HT-29 (cell line): ENCODE data around the gene FOXD1. TPM values are rescaled to one million over a fixed set of nuclear protein-coding genes. Genes with fewer than 3 reads are reported as not detected.
A peak's percentile ranks its signal among the peaks of the same experiment; 100 is the strongest.
"Not testable (repeated sequence)": the region's sequence is repeated elsewhere in the genome, so short reads cannot be mapped to it uniquely, and the experiment has no call there.

Experiments used
- DNase-seq: peaks from one replicate; pipeline ENCODE4 v3.0.0-alpha.2; 2015; ENCODE audit warnings: low spot score
- total RNA-seq: library from RNA; depleted of rRNA; stranded (reverse); fragments of >200 nt; shearing (Covaris generic); gene quantifications from 2 replicates; pipeline ENCODE4 v1.2.3, GENCODE V29; 2014

Gene FOXD1
- total RNA-seq, 1 experiment from 2014 or later: 0.20 TPM

DNA sequence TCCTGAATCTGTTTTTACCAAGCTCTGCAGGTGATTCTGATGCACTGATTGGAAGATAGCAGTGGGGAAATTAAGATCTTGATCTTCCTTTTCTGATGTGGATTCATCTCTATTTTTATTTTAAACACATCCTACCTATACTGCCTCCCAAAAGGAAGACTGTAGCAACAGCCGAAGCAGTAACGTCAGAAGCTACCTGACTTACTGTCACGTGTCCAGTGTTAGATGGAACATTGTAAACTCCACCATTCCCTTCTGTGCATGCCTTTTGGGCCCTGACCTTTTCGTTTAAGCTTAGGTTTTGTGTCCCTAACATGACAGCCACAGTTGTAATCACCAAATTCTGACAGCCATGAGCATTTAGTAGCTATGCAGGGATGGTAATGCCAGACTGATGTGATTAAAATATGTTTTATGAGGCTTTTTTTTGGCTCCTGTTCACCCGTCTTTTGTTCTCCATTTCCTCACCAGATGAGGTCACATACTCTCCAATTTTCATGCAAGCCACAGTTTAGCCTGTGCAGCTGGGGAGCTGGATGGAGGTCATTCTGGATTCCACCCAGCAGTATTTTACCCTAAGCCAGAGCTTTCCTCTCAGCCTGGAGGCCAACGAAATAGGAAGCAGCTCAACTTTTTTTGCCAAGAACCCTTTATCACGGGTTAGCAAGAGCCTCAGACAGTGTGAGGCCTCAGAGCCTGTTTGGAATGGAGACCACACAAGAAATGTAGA lies 15.6 kb upstream of the FOXD1 start:
- no peak for DNase-seq

DNA sequence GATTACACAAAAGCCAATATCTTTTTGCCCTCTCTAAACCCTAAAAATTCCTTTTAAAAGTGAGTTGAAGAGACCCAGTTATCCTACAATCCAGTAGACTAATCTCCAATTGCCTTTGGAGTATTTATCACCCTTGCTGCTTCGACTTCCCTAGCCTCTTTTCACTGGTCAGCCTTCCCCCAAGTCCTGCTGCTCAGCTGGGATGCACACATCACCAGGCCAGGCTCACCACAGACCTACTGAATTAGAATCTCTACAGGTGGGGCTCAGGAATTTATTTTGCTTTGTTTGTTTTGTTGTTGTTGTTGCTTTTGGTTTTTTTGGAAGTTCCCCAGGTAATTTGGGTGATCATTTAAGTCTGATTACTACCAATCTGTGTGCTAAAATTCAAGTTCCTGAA lies 11.6 kb upstream of the FOXD1 start:
- DNase-seq: no peak

DNA sequence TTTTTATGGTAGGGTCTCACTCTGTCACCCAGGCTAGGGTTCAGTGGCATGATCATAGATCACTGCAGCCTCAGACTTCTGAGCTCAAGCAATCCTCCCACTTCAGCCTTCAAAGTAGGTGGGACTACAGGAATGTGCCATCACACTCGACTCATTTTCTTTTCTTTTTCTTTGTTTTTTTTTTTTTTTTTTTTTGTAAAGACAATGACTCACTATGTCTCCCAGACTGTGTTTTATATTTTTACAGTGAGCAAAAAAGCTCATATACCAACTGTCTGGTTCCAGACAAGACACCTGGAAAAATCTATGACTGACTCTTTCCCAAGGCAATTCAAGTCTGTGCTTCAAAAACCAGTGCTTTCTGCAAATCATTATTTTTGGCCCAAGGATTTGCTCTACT lies 10.8 kb upstream of the FOXD1 start:
- no peak for DNase-seq

DNA sequence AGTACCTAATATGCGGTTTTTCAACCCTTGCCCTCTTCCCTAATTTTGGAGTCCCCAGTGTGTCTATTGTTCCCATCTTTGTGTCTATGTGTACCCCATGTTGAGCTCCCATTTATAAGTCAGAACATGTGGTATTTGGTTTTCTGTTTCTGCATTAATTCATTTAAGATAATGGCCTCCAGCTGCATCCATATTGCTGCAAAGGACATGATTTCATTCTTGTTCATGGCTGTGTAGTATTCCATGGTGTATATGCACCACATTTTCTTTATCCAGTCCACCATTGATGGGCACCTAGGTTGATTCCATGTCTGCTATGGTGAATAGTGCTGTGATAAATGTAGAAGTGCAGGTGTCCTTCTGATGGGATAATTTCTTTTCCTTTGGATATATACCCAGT lies 7.9 kb upstream of the FOXD1 start:
- DNase-seq: not testable (repeated sequence)

DNA sequence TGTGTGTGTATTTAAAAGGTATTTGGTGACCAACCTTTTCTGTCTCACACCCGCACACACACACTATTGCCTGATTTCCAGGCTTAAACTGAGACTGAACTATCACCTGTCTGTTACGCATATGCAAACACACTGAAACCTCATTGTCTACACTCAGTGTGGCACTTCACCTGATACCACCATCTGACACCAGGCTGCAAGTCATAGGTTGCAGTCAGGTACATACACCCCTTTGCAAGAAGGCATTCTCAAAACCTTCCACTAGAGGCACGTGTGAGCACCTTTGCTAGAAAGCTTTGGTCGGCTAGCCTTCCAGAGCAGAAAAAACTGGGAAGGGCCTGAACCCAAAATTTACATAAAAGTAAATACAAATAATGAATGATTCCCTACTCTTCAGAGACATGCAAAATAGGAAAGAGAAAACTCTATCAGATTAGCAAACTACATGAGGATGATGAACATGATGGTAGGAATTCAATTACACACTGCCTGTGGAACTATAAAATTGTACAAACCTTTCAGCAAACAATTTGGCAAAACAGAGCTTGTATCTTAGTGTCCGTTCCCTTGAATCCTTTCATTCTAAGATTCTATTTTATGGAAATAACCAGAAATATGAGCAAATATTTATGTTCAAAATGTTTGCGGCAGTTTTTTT lies 5.9 kb upstream of the FOXD1 start:
- peak; percentile 93 for DNase-seq

DNA sequence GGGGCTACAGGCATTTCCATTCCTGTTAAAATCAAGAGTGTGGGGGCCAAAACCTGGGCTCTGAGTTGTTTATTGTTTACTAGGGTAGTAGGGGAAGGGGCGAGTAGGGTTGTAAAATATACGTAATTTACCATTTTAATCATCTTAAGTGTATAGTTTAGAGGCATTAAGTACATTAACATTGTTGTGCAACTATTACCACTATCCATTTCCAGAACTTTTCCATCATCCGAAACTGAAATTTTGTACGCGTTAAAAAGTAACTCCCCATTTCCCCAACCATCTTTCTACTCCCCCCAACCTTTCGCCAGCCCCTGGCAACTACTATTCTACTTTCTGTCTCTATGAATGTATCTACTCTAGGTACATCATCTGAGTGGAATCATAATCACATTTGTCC lies 3.6 kb upstream of the FOXD1 start:
- DNase-seq: no peak

DNA sequence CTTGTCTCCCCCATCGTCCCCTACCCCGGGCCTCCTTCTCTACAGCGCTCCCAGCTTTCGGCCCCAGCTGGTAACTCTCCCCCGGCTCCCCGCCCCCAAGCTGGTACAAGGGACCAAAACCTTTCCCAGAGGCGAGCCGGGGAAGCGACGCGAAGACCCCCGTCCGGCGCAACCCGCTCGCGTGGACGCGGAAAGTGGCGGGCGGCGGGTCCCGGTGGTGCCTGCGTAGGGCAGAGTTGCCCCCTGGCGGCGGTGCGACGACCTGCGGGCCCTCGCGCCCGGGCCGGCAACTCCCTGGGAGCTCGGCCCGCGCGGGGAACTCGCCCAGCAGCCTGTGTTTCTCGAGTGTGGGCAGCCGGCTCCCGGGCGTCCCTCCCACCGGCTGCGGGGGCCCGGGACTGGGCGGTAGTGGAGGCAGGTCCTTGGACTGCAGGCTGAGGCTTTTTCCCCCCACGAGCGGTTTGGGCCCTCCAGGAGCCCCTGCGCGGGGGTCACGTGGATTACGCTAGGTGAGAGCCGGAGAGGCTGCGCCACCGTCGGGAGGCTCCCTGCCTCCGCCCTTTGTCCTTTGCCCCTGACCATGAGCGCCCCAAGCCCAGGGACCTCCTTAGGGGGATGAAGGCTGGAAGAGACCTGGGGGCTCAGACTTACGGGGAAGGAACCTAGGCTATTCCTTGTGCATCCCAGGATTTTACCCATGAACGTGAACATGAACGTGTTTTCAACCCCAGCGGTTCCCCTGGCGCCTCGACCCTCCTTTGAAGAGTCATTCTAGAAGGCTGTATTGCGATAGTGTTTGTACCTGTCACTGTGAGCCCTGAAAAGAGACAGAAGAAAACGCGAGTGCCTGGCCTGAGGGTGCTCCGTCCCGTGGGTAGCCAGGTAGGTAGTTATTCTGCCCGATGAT lies 2.9 kb upstream of the FOXD1 start:
- DNase-seq: peak; percentile 50

DNA sequence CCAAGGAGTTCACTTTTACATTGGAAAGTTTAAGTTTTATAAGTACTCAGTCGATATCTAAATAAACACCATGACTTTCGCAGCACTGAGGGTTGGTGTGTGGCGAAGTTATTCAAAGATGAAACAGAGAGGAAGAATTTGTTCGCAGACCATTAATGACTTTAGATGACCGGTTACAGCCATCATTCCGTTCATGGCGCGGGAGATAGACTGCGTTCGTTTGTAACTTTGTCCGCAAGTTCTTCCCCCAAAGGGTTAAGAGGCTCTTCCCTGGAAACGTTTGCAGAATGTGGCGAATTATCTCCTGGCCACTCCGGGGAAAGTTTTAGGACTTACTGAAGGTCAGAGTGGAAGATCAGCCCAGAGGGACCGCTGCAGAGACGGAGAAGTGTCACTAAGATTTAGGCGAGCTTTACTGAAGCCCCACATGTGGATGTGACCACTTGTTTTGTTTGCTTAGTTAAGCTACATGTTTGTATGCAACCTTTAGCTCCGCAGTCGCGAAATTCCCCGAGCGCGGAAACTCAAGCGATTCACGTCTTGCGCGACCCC lies 2.2 kb upstream of the FOXD1 start:
- no peak for DNase-seq

DNA sequence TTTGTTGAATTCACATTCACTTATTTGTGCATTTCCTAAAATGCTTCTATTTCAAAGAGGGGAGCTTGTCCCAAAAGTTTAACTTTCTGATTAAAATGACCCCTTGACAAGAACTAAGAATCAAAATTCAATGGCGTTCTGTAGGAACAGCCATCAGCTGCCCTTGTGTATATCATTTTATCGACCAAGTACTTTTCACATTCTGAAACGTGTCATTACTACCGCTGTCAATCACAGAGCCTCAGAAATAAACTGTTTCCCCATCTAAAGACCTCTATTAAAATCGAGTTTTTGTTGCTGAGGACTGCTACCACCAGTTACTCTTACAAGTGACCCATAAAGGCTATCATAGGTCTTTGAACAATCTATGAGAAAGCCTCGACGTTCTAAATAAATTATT lies 1.6 kb upstream of the FOXD1 start:
- DNase-seq: no peak

DNA sequence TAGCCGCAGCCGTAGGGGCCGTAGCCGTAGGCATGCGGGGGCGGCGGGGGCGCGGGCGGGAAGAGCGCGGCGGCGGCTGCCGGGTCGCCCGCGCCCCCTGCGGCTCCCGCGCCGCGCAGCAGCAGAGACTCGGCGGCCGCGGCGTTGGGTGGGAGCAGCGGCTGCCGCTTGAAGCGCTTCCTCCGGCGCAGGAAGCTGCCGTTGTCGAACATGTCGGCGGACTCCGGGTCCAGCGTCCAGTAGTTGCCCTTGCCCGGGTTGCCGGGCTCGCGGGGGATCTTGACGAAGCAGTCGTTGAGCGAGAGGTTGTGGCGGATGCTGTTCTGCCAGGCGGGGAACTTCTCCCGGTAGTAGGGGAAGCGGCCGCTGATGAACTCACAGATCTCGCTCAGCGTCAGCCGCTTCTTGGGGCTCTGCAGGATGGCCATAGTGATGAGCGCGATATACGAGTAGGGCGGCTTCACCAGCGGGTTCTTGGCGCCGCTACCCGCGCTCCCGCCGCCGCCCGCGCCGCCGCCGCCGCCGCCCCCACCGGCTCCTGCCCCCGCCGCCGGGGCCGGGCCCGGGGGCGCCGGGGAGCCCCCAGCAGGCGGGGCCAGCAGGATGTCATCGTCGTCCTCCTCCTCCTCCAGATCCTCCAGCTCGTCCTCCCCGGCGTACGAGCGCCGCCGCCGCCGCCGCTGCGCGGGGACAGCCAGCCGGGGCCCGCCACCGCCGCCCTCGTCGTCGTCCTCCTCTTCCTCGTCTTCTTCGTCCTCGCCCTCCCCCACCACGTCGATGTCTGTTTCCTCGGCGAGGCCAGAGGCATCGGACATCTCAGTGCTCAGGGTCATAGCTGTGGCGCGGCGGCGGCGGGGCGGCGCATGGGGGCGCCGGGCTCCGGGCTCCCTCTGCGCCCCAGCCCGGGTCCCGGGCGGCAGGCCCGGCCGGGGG lies 781 bp downstream of the FOXD1 start:
- DNase-seq: peak; percentile 44

DNA sequence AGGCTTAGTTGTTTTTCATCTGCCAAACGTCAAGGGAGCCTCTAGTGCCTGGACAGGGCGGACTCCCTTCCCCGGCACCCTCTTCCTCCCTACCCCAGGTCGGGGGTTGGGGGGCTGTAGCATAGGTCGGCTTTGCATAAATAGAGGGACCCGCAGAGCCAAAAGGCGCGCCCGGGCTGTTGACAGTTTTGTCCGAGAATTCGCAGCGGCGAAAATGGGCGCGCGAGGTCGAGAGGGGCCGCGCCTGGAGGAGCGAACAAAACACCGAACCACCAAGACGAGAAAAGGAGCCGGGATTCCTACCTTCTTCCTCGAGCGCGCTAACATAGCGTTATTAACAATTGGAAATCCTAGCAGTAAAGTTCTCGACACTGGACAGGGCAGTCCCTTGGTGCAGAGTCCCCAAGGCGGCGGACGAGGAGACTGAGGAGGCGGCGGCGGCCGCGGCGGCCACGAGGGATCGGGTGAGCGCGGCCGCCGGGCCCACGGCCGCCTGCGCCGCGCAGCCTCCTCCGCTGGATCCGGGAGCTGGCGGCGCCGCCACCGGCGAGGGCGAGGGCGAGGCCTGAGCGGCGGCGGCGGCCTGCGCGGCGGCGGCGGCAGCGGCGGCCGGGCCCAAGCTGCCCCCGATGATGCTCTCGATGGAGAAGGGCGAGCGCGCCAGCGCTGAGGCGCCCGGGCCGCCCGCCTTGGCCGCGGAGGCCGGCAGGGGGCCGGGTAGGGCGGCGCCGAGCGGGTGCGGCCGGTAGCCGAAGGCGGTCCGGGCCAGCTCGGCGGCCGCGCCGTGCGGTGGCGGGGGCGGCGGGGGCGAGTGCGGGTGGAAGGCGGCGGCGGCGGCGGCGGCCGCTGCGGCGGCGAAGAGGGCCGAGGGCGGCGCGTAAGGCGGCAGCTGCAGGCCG lies 1.7 kb downstream of the FOXD1 start:
- DNase-seq: no peak

DNA sequence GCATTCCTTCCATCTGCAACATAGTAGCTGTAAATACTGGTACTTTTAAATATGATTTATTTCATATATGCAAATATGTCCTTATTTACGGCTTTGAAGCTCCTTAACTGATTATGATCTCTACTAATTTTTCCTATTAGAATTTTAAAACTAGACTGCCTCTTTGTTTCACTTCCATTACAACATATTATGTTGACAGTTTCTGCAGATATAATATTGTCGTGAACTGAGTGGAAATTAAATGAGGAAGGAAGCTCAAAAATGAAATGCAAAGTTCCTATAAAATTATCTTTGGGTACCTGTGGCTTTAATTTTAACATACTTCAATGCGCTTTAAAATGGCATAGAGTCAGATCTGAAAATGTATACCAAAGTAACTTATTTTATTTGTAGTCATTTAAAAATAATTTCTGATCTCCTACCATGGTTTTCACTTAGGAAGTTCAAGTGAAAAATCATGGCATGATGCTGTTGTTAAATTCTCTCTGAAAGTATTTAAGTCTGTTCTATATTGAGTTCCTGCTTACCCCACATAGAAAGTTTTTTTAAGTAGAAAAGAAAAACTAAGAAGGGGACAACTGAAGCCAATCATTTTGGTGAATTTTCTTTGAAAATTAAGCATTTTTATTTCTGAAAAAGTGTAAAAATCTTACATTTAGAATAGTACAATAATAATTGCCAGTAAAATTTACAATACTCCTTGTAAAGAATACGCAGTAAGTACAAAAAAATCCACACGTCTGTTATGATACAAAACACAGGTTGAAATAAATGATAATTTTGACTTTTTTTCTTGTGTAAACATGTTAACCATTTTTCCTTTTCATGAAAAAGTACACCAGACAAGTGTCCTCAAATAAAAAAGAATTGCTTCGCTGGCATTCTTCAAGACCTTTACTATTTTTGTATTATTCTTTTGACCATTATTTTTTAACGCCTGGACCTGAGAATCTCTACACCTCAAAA lies 2.6 kb downstream of the FOXD1 start:
- DNase-seq: no peak

DNA sequence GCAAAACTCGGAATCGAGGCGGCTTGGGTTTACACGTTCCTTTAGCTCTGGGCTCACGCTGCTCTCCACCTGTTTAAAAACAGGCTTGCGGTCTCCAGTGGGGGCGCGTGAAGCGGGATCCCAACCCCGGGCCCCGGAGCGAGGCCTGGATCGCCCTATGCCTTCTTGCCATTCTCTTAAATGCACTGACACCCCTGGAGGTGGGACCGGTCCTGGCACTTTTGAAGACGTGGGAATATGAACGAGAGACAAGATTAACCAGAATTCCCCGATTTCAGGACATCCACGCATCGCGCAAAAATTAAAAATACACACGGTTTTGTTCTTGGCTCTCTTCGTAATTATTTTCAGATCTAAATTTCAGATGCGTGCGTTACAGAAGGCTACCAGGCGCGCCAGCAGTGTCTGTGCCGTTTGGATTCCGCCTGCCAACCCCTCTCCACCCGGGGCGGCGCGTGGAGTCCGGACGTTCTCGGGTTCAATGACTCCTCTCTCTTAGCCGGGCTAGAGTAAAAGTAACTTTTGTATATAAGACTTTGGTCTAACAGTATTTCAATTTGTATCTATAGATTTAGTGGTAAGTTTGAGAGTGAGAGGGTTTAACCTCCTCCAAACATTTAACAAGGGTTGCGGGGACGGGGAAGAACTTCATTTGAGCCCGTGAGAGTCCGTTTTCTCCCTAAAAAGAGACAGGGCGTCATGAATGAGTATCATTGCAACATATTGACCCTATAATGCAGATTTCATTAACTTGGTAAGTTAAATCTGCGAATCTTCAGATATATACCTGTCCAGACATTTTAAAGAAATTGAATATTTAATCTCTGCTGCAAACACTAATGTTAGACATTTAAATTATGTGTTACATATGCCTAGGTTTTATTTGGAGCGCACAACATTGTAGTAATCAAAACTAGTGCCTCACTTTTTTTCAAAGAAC lies 3.8 kb downstream of the FOXD1 start:
- no peak for DNase-seq

DNA sequence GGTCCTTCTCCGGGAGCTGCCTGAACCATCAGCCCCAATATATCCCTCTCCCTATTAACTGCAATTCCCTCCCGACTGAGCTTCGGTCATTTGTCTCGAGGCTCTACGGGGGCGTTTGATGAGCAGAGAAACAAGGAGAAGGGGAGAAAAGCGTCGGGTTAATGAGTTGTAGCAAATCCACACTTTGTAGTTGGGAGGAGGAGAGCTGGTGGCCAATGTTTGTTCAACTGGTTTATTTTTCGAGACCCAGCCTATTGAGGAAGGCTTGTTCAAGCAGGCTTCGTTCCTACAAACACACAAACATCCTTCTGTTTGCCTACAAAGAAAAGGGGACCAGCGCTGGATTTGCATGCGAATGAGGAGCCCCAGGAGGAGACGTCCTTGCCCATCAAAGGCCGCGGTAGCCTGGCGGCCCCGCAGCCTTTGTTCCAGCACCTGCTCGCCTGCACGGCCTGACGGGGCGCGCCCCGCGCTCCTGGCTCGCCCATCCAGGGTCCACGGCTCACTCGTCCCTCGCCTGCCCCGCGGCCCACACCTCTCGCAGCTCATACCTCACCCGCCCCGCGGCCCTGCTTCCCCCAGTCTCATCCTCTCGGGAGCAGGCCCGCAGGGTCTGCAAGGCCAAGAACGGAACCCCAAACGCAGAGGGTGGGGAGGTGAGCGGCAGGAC lies 4.6 kb downstream of the FOXD1 start:
- DNase-seq: no peak

DNA sequence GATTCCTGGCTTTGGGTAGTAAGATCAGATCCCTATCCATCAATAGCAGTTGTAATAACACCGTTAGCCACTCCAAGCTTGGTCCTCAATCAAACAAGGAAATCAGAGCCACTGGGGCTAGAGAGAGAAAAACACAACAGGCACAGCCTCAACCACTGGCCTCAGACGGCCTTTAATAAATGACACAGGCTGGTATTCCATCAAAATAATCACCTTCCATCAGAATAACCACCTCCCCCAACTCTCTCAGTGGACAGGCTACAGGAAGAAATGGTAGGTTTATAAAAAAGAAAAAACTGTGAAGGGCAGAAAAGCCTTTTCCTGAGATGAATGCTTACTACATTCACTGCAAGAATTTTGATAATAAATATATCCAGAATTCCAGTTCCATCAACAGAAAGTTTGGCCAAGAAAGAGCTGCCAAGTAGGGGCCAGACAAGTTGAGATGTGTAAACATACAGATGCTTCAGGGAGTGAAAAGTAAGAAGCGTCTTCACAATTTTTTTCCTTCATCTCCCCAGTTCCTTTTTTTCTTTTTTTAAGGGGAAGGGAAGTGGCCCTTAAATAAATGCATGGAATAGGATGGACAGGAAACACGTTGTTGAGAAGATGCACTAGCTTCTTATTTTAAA lies 5.5 kb downstream of the FOXD1 start:
- no peak for DNase-seq

DNA sequence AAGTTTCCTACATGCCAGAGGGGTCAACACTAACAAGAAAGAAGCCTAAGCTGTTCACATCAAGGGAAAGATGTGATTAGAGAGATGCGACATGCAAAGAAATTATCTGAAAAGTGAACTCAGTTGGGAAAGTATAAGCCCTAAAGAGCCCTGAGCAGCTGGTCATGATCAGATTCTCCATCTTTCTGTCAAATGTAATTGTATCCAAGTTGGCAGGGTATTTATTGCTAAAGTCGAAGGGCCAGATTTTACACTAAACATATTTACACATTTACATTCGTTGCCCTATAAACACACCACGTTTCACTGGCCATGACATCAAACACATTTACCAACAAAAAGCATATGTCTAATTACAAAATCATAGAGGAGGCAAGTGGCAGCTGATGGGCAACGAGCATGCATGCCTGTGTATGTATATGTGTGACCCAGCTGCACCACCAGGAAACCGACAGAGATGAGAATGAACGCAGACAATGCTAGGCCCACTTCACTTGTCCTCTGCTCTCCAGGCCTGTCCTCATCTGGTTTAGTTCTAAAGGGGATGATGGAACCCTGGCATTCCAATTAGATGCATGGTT lies 6.3 kb downstream of the FOXD1 start:
- DNase-seq: no peak
